Measurements from ENCODE around the gene PINLYP.
"Not testable (repeated sequence)": the region's sequence is repeated elsewhere in the genome, so short reads cannot be mapped to it uniquely, and the experiment has no call there.

Gene PINLYP

DNA sequence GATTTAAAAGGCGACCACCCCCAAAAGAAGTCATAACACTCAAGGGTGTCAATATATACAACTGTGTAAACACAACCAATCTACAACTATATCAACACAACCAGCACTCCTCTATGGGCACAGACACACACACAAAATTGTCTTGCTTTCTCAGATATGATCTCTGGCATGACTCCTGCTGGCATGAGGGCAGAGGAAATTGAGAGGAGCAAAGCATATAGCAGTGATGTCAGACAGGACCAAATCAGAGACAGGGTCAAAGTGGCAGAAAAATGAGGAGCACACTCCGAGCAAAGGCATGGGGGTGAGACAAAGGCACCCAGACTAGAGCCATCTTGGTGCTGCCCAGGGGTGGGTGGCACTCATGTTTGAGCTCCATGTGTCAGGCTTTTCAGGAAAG is 10.7 kb downstream of the PINLYP start:
- DNase-seq: no peak

DNA sequence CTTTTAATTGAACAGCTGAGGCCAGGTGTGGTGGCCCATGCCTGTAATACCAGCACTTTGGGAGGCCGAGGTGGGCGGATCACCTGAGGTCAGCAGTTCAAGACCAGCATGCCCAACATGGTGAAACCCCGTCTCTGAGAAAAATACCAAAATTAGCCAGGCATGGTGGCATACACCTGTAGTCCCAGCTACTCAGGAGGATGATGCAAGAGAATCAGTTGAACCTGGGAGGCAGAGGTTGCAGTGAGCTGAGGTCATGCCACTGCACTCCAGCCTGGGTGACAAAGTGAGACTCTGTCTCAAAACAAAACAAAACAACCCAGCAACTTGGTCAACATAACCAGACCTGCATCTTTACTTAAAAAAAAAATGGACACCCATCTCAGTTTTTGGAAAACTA is 11.4 kb downstream of the PINLYP start:
- not testable (repeated sequence) for DNase-seq

DNA sequence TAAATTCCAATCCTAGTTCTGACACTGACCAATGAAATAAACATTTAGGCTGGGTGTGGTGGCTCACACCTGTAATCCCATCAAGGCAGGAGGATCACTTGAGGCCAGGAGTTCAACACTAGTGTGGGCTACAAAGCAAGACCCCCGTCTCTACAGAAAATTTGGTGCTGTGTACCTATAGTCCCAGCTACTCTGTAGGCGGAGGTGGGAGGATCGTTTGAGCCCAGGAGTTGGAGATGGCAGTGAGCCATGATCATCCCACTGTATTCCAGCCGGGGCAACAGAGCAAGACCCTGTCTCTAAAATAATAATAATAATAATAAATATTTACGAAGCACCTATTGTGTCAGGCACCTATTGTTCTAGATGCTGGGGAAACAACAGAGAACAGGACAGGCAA is 13.7 kb downstream of the PINLYP start:
- DNase-seq: no peak

DNA sequence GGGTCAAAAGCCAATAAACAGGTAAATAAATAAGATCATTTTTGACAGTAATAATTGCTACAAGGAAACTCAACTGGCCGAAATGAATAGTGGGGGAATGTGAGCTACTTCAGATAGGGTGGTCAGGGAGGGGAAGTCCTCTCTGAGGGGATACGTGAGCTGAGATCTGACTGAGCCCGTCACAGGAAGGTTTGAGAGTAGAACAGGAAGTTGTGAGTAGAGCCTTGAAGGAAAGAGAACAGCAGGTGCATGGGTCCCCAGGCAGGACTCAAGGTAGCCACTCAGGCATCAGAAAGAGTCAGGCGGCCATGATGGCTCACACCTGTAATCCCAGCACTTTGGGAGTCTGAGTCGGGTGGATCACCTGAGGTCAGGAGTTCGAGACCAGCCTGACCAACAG is 14.1 kb downstream of the PINLYP start:
- no peak for DNase-seq

DNA sequence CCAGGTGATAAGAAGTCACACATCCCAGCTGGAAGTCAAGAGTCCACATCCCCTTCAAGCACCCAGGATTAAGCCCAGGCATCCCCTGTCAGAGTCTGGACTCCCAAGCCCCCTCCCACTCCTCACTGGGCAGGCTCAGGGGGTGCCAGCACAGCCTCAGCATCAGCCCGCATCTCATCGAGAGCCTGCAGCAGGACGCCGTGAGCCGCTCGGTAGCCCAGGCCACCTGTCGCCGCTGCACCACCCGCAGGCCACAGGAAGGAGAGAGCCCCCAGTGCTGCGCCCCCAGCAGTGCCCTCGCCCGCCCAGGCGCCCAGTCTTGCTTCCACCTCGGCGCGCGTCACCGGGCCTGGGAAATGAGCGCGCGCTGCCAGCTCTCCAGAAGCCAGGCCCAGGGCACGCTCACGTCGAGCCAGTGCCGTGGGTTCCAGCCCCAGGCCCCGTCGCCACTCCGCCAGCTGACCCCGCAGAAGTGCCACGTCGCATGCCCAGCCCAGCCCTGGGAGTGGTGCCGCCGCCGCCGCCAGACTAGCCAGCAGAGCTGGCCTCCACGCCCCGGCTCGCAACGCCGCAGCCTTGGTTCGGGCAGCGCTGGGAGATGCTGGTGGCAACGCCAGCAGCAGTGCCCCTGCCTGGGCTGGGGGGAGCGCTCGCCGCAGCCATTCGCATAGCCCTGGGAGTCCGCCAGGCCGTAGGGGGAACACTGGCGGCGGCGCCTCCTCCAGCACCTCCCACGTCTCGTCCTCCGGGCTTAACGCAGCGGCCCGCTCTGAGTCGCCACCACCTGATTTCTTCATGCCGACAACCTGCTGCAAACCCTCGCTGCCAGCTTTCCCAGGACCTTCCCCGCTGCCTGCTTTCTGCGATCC is 16.5 kb downstream of the PINLYP start:
- no peak for DNase-seq

DNA sequence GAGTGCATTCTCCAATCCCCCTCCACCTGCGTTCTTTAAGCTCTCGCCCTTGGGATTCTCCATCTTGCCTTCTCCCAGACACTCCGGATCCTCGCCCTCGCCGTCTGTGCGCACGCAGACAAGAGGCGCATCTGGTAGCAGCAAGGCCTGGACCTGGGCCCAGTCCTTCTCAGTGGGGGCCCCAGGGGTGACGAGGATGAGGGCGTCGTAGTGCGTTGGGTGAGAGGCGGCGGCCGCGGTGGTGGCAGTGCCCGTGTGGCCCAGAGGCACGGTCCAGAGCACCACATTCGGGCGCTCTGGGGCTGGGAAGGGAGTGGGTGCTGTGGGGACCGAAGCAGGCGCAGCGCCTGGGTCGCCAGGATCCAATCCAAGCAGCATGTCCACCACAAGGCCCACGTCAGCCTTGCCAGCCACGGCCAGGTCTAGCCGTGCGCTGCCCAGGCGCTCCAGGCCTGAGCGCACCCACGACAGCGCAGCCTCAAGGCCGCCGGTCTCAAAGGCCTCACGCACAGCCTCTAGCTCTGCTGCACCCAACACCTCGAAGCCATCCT is 17.3 kb downstream of the PINLYP start:
- DNase-seq: no peak

DNA sequence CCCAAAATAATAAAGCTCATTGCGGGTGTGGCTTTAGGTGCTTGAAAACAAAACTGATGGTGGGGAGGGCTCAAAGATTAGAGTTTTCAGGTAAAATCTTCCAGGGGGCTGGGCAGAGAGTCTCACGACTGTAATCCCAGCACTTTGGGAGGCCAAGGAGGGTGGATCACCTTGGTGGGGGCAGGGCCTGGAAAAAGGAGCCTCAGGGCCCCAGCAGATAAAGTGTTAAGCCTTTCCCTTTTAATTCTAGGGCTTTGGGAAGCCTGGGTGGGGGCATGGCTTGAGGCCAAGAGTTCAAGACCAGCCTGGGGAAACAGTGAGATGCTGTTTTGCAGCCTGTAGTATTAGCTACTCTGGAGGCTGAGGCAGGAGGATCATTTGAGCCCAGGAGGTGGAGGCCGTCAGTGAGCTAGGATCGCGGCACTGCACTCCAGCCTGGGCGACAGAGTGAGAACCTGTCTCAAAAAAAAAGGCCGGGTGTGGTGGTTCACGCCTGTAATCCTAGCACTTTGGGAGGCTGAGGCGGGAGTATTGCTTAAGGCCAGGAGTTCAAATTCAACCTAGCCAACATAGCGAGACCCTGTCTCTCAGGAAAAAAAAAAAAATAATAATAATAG is 18.6 kb downstream of the PINLYP start:
- no peak for DNase-seq

DNA sequence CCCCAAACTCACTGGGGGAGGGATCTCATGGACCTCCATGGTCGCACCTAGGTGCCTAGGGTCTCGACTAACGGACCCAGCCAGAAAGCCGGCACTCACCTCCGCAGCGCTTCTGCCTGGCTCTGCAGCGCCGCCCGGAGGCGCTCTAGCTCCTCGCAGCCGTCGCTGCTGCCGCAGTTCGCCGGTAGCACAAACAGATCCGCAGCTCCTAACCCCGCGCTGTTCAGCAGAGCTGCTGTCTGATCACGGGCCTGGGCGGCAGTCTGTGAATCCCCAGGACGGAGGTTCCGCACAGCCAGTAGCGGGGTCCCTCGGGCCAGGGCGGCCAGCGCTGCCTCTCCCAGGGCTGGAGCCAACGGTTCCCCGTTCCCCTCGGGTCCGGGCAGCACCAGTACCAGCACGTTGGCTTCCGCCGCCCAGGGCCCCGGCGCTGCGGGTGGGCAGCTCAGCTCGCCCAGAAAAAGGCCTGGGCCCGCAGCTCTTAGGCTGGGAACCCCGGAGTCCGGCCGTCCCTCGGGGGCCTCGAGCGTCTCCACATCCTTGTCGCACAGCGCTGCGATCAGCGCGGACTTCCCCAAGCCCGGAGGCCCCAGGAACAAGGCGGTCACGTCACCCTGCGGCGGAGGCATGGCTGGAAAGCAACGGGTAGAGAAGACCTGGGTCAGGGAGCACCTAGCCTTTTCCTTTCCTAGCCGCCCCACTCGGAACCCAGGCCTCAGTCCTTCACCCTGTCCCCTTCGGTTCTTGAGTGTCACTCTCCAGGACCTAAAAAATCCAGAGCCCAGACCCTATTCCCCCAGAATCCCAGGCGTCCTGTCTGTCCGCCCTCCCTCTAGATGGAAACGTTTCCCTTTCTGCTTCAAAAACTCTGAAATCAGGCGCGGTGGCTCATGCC is 19.4 kb downstream of the PINLYP start:
- peak in 1 of 2 donors; percentile 2 for DNase-seq

DNA sequence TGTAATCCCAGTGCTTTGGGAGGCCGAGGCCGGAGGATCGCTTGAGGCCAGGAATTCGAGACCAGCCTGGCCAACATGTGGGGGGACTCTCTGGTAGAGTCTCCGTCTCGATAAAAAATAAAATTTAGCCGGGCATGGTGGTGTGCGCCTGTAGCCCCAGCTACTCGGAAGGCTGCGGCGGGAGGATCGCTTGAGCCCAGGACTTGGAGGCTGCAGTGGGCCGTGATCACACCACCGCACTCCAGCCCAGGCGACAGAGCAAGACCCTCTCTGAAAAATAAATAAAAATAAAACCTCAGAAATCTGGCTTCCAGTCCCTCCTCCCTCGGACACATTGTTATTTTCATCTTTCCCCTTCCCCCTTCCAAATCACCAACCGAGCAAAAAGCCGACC is 20.0 kb downstream of the PINLYP start:
- no peak for DNase-seq

DNA sequence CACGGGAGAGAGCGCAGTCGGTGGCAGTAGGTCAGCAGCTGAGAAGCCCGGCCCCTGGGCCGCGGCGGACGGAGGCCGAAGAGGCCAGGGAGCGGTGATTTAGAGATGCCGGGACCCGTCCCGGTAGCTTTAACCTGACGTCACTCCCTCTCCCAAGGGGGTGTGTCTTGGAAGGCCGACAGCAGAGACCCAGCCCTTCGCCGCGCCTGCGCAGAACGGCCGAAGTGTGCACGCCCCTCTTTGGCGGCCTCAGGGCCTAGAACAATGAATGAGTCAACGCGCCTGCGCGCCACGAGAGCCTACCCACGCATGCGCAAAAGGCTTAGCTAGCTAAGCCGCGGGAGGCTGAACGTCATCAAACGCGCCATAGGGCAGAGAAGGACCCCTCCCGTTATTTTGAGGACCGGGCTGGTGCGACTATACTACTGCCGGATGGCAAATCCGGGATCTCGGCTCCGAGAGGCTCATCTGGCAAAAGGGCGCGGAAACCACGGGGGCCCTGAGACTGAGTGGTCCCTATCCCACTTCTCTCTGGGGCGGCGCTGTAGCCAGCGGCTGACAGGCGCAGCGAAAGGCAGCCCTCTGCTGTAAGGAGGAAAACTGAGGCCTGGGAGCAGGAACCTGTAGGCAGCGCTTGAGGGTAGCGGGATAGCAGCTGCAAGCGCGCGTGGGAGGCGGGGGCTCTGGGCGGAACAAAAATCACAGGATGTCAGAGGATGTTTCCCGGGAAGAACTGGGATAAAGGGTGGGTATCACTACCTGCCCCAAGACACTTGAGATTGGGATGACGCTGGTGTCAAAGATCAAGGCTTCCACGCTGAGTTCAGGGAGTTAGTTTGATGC is 20.6 kb downstream of the PINLYP start, which contains the start of the genes IRGQ and ZNF576:
TSS of gene IRGQ (minus strand) at position 136 of the 843 bp plus-strand sequence. CDS start 796 bp downstream, outside the sequence.
TSS of gene ZNF576 (plus strand) at position 597 of the 843 bp plus-strand sequence. CDS start 514 bp downstream, outside the sequence.
- DNase-seq: peak; percentile 98 to 99

DNA sequence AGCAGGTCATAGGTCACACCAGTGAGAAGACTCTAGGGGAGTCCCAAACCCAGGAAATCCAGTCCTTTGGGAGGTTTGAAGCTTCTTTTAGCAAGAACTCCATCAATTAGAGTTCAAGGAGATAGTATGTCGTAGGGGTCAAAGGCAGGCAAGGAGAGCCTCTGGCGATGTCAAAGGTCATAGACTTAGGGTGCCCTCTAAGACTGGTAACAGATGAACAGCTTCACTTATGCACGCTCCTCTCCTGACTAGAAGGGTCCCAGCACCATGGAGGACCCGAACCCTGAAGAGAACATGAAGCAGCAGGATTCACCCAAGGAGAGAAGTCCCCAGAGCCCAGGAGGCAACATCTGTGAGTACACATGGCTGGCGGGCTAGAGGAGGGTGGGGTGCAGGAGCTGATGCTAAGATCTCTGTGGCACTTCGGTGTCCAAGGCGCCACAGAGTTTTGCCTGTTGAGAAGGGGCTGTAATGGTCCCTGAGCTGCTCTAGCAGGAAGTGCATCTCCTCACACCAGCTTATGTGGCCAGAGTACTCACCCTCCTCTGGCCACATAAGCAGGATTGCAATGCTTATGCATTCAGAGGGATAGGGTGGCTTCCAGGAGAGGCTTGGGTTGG is 21.4 kb downstream of the PINLYP start:
- no peak for DNase-seq

DNA sequence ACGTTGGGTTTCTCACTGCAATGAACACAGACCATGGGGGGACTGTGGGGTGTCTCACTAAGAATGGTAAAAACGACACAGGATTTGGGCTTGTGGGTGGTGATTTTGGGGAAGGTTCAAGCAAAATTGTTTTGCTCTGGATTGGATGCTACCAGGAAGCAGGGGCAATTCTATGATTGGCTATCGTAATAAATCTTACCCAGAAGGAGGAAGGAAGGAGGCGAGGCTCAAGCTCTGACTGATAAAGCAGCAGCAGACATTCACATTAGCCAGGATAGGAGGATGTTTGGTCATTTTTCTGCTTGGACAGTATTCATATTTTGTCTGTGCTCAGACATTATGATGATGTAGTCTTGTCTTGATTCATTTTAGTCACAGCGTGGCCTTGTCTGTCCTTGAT is 22.3 kb downstream of the PINLYP start:
- DNase-seq: no peak

DNA sequence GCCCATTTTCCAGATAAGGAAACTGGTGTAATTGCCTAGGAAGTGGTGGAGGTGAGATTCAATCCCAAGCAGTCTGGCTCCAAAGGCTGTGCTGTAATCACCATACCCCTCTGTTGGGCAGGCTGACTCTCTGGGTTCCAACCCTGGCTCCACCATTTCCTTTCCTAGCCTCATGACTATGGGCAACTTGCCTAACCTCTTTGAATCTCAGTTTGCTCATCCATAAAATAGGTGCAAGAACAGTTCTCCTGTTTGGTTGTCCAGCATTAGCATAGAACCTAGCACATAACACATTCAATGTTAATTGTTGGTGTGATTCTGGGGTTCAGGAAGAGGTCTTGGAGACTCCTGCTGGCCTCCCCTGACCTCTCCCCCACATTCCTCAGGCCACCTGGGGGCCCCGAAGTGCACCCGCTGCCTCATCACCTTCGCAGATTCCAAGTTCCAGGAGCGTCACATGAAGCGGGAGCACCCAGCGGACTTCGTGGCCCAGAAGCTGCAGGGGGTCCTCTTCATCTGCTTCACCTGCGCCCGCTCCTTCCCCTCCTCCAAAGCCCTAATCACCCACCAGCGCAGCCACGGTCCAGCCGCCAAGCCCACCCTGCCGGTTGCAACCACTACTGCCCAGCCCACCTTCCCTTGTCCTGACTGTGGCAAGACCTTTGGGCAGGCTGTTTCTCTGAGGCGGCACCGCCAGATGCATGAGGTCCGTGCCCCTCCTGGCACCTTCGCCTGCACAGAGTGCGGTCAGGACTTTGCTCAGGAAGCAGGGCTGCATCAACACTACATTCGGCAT is 23.0 kb downstream of the PINLYP start:
- DNase-seq: no peak

DNA sequence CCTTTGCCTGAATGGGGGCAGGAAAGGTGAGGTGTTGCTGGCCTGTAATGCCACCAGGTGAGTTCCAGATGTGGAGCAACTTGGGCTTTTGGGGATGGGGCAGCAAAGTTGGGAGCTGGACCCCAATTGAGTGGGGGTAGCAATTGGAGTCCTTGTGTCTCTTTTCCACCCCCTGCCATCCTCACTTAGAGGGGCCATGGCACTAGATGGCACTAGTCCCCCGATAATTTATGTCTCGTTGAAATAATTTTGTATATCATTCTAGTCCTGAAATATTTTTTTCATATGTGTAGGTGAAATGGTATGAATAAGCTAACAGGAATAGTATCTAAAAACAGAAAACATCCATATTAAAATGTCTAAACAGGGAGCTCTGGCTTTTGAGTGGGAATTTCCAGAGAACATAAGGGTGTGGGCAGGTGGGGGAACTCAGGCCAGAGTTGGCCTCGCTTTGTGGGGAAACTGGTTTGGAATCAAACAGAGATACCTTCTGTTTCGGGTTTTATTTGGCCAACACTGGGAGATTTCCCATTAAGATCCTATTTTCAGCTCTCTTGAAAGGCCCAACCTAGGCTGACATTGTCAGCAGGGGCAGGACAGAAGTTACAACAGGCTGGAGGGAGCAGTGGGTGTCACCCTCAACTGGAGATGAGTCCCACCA is 24.2 kb downstream of the PINLYP start:
- peak in 1 of 2 donors; percentile 11 for DNase-seq

DNA sequence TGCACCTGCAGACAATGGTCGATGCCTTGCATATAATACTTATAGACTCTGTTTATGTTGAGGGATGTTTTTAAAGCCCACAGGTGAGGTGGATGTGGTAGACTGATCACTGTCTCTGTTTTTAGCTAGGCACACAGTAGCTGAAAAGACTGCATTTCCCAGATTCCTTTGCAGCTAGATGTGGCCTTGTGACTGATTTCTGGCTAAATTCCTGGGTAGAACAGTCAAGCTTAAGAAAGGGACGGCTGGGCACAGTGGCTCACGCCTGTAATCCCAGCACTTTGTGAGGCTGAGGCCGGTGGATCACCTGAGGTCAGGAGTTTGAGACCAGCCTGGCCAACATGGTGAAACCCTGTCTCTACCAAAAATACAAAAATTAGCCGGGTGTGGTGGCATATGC is 24.7 kb downstream of the PINLYP start:
- DNase-seq: not testable (repeated sequence)

DNA sequence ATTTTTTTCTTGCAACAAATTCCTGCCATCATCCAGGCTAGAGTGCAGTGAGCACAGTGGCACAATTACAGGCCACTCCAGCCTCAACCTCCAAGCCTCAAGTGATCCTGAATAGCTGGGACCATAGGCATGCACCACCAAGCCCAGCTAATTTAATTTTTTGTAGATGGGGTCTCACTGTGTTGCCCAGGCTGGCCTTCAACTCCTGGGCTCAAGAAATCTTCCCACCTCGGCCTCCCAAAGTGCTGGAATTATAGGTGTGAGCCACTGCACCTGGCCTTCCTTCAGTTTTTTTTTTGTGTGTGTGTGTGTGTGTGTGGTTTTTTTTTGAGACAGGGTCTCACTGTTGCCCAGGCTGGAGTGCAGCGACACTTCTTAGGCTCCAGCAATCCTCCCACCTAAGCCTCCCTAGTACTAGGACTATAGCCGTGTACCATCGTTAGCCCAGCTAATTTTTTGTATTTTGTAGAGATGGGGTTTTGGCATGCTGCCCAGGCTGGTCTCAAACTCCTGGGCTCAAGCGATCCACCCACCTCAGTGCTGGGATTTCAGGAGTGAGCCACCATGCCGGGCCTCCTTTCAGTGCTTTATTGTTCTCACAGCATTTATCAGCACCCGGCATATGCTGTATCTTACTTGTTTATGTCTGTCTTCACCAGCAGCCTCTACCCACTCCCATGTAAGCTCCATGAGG is 30.4 kb downstream of the PINLYP start:
- DNase-seq: no peak

DNA sequence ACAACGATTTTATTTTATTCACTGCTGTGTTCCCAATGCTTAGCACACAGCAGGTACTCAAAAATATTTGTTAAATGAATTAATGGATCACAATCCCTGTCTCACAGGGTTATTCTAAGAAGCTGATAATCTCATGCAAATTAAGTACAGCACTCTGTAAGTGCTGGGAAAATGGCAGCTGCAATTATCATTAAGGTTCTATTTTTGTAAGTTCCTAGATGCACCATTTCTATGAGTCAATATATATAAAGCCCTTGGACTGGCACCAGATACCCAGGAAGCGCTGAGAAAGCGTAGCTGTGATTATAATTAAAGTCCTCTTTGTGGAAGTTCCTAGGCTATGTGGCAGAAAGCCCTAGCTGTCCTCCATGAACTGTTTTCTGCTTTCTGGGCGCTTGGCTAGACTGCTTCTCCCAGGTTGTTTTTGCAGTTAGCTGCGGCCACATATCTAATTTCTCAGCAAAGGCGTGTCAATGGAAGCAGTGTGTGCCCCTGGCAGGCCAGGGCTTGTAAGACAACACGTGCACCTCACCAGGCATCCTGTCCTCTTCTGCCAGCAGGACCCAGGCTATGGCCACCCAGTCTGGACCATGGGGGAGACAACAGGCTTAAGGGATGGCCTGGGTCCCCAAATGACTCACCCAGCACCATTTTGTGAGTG is 31.1 kb downstream of the PINLYP start:
- DNase-seq: no peak
